HepG2 (cell line): Measurements from ENCODE around the gene TAOK3. TPM values are rescaled to one million over a fixed set of nuclear protein-coding genes. Genes with fewer than 3 reads are reported as not detected.

Experiments used
- AKAP8 ChIP-seq: sonication (generic); formaldehyde crosslinking; IDR thresholded peaks from 2 replicates; pipeline ENCODE4 v1.5.1; 2020; ENCODE audit warnings: mild to moderate bottlenecking, missing genetic modification reagents
- ARNT ChIP-seq: fragments of 450-650 bp; IDR thresholded peaks from 2 replicates; pipeline ENCODE4 v1.6.1; 2017
- BCL3 ChIP-seq: sonication (generic); formaldehyde crosslinking; IDR thresholded peaks from 2 replicates; pipeline ENCODE4 v1.5.1; 2020; ENCODE audit warnings: mild to moderate bottlenecking, missing genetic modification reagents, moderate library complexity
- ESRRA ChIP-seq: sonication (generic); formaldehyde crosslinking; IDR thresholded peaks from 2 replicates; pipeline ENCODE4 v1.5.1; 2020; ENCODE audit warnings: mild to moderate bottlenecking, low read depth, missing genetic modification reagents
- IKZF5 ChIP-seq: IDR thresholded peaks from 2 replicates; pipeline ENCODE4 v1.6.1; 2018; ENCODE audit warnings: missing genetic modification reagents, mild to moderate bottlenecking, missing compliant biosample characterization
- NR2F1 ChIP-seq, 2 experiments: fragments of 450-650 bp in 1 of 2; formaldehyde crosslinking in 1 of 2; IDR thresholded peaks; 2 replicates each; pipeline versions ENCODE4 v1.5.0 to v1.6.1; 2016 to 2020; ENCODE audit warnings: mild to moderate bottlenecking in 1 of 2, missing compliant biosample characterization in 1 of 2, missing genetic modification reagents in 1 of 2, moderate library complexity in 1 of 2
- RARA ChIP-seq: IDR thresholded peaks from 2 replicates; pipeline ENCODE4 v1.6.1; 2016; ENCODE audit warnings: missing genetic modification reagents, missing compliant biosample characterization
- RNF219 ChIP-seq: sonication (generic); formaldehyde crosslinking; IDR thresholded peaks from 2 replicates; pipeline ENCODE4 v1.5.0; 2020; ENCODE audit warnings: mild to moderate bottlenecking, missing genetic modification reagents
- TIGD3 ChIP-seq: sonication (generic); formaldehyde crosslinking; IDR thresholded peaks from 2 replicates; pipeline ENCODE4 v1.5.1; 2020; ENCODE audit warnings: mild to moderate bottlenecking, missing genetic modification reagents, borderline replicate concordance
- ZBTB33 ChIP-seq: sonication (generic); formaldehyde crosslinking; IDR thresholded peaks from 2 replicates; pipeline ENCODE4 v1.4.0; 2020; ENCODE audit warnings: missing genetic modification reagents
- ZNF17 ChIP-seq: sonication (generic); formaldehyde crosslinking; IDR thresholded peaks from 2 replicates; pipeline ENCODE4 v1.5.0; 2020; ENCODE audit warnings: mild to moderate bottlenecking, missing genetic modification reagents
- ZNF234 ChIP-seq: sonication (generic); formaldehyde crosslinking; conservative IDR thresholded peaks from 2 replicates; pipeline ENCODE4 v1.5.1; 2020; ENCODE audit warnings: mild to moderate bottlenecking, missing genetic modification reagents
- ZNF543 ChIP-seq: sonication (generic); formaldehyde crosslinking; IDR thresholded peaks from 2 replicates; pipeline ENCODE4 v1.4.0; 2020; ENCODE audit warnings: mild to moderate bottlenecking, missing genetic modification reagents
- ZNF550 ChIP-seq: sonication (generic); formaldehyde crosslinking; IDR thresholded peaks from 2 replicates; pipeline ENCODE4 v1.4.0; 2020; ENCODE audit warnings: mild to moderate bottlenecking, missing genetic modification reagents, borderline replicate concordance
- ZXDC ChIP-seq: sonication (generic); formaldehyde crosslinking; IDR thresholded peaks from 2 replicates; pipeline ENCODE4 v1.5.0; 2020; ENCODE audit warnings: mild to moderate bottlenecking, missing genetic modification reagents
- polyA plus RNA-seq, 8 experiments: library from polyadenylated mRNA; depleted of rRNA in 3 of 8; stranded (reverse) in 7 of 8; unstranded in 1 of 8; fragments of >200 nt; fragmentation: Illumina TruSeq in 4 of 8; extraction: Trizol in 4 of 8; gene quantifications; 2 replicates each; pipeline versions ENCODE4 v1.2.1 to v1.2.3, GENCODE V29; 2011 to 2016; ENCODE audit warnings: low read depth in 4 of 8, missing spikeins in 1 of 8, mixed read lengths in 1 of 8; ENCODE audit not compliant: insufficient read depth in 1 of 8
- total RNA-seq, 5 experiments: library from RNA; depleted of rRNA; stranded (reverse); fragments of >200 nt; fragmentation: Illumina TruSeq; extraction: Trizol; gene quantifications; 2 replicates each; pipeline ENCODE4 v1.2.3, GENCODE V29; 2016; ENCODE audit warnings: low read depth in 1 of 5

Gene TAOK3
- total and polyA plus RNA-seq, 2 of the 13 experiments (the other 11 are each of a cell fraction or from before 2014, with no cell fraction given), result 10.4 to 12.3 TPM

GRCh38 chr12:118376089-118377020 is 3.6 kb upstream of the TAOK3 start, which contains the start of gene SUDS3 (continued):
- peak in 1 of 2 experiments; percentile 25; a peak in 1 of 4 replicates for TF ChIP-seq NR2F1 (CRISPR knock-in tag; IDR thresholded peaks at IDR 0.05)
- TF ChIP-seq TIGD3 (CRISPR knock-in tag), result no peak
- TF ChIP-seq ARNT, result no peak
- peak; percentile 63; the same call in 1 of the 2 replicates for TF ChIP-seq ESRRA (CRISPR knock-in tag)
- TF ChIP-seq AKAP8 (CRISPR knock-in tag), result no peak
- no peak for TF ChIP-seq IKZF5 (CRISPR knock-in tag)
- no peak for TF ChIP-seq ZXDC (CRISPR knock-in tag)
- TF ChIP-seq ZBTB33 (CRISPR knock-in tag), result peak; percentile 52
- TF ChIP-seq BCL3 (CRISPR knock-in tag), result peak; percentile 67; the same call in 1 of the 2 replicates
- TF ChIP-seq RNF219 (CRISPR knock-in tag), result no peak
- TF ChIP-seq ZNF234 (CRISPR knock-in tag), result 0 out of 2 replicates have a peak, but pooled peaks have one; percentile 70
- TF ChIP-seq ZNF543 (CRISPR knock-in tag), result 0 out of 2 replicates have a peak, but pooled peaks have one; percentile 49
- TF ChIP-seq ZNF17, result no peak
- TF ChIP-seq ZNF550 (CRISPR knock-in tag), result 0 out of 2 replicates have a peak, but pooled peaks have one; percentile 66
- 0 out of 2 replicates have a peak, but pooled peaks have one; percentile 13 for TF ChIP-seq RARA (CRISPR knock-in tag)
